RCC 7860 (cell line): Measurements from ENCODE around the gene CLIP2.
"Not testable (repeated sequence)": the region's sequence is repeated elsewhere in the genome, so short reads cannot be mapped to it uniquely, and the experiment has no call there.

Experiments
- DNase-seq: peaks from one replicate; pipeline ENCODE4 v3.0.0-alpha.2; 2015; ENCODE audit warnings: low spot score
- FAIRE-seq: peaks from 2 replicates; lab custom pipeline; 2012; peaks lifted over from hg19 to GRCh38; lab: Jason Lieb, UNC

The CLIP2 gene

DNA sequence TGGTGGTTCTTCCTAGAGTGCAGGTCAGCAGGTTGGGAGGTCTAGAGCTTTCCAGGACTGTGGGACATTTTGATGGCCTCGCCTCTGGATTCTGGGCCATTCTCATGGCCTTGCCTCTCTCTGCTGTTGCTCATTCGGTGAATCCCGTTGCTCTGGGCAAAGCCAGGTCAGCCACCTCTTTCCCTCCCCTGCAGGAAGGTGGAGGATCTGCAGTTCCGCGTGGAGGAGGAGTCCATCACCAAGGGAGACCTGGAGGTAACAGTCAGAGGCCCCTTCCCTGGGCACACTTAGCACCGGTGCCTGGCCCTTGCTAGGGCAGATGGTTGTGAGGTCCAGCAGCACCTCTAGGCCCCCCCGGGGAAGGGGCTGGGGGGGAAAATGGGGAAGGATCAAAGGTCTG is 74.9 kb downstream of the CLIP2 start:
- no peak for FAIRE-seq
- DNase-seq: no peak

DNA sequence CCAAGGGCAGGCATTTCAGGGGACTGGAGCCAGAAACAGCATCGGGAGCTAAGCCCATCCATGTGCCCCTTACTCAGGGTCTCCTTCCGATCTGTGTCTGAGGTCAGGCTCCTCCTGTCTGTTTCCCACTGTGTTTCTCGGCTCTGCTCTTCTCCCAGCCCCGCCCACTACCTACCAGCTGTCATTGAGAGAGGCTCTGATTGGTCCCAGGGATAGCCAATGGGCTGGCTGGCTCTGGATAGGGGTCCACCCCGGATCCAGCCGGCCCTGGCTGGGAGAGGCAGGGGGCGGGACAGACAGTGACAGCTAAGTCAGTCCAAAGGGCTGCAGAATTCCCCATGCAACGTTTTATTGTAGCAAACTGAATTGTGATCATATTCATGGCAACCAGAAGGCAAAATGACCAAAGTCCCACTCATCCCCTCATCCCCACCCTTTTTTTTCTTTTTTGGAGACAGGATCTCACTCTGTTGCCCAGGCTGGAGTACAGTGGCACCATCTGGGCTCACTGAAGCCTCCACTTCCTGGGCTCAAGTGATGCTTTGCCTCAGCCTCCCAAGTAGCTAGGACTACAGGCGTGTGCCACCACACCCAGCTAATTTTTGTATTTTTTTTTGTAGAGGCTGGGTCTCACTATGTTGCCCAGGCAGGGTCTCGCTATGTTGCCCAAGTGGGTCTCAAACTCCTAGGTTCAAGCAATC is 76.3 kb downstream of the CLIP2 start:
- DNase-seq (no peak), FAIRE-seq (no peak)

DNA sequence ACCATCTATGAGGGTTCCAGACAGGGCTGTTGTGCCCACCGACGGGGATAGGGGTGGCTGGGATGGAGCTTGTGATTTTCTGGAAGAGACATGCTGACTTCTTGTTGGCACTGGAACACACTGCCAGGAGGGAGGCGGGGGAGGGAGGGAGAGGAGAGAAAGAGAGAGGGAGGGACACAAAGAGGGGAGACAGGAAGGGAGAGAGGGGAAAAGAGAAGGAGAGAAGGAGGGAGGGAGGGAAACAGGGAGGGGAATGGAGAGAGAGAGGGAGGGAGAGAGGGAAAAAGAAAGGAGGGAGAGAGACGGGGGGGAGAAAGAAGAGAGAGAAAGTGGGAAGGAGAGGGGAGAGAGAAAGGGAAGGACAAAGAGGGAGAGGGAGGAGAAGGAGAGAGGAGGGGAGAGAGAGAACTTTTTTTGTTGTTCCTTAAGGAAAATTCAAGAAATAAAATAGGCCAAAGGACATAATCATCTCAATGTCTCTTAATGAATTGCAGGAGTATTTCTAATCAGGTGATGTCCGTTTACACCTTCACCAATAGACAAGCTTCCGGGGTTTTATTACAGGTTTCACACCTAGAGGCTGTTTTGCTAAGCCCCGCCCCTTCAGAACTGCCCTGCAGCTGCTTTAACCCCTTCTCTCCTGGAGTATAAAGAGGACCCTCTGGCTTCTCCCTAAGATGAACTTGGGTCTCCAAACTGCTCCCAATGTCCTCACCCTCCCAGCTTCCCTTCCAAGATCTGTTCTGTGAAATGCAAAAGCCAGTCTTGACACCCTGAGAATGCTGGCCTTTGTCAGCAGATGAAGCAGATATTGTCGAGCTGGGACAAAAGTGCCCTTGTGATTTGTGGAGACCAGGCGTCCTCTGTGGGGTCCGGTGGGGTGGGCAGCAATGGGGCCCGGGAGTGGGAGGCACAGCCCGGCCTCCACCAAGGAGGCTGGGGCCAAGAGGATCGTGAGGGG is 82.5 kb downstream of the CLIP2 start:
- DNase-seq: no peak
- no peak for FAIRE-seq

DNA sequence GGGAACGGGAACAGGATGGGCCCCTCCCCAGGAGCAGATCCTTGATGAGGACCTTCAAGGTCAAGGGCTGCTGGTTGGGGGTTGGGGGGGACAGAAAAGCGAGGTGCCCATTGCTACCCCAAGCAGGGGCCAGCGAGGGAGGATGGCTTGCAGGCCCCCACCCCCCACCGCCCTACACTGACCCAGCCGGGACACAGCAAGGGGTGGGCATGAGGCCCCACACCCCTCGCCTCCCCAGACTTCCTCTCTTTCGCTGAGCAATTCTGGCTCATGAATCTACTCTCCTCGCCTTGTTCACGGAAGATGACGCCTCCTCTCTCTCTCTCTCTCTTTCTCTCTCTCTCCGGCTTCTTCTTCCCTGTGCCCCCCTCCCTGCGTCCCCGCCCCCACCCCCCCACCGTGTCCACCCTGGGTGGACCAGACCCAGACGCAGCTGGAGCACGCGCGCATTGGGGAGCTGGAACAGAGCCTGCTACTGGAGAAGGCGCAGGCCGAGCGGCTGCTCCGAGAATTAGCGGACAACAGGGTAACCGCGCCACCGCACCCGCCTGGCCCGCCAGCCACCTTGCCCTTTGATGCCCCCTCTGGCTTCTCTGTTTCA is 83.4 kb downstream of the CLIP2 start:
- FAIRE-seq: no peak
- no peak for DNase-seq

- DNase-seq: peak; percentile 59
- FAIRE-seq: no peak
Observed at GRCh38 chr7:74373536-74373935, 84.3 kb downstream of the CLIP2 start.

GRCh38 chr7:74375726-74376220 is 86.6 kb downstream of the CLIP2 start:
- DNase-seq: no peak
- no peak for FAIRE-seq

- DNase-seq: no peak
- FAIRE-seq: no peak
Observed at GRCh38 chr7:74376256-74377036, 87.2 kb downstream of the CLIP2 start.

- no peak for FAIRE-seq
Observed at GRCh38 chr7:74379938-74380337, 90.7 kb downstream of the CLIP2 start.

GRCh38 chr7:74380720-74381119 is 91.5 kb downstream of the CLIP2 start:
- no peak for DNase-seq
- FAIRE-seq: no peak

More at GRCh38 chr7:74379938-74380337, 90.7 kb downstream of the CLIP2 start:
- no peak for DNase-seq

- not testable (repeated sequence) for FAIRE-seq
Observed at GRCh38 chr7:74384086-74384485, 94.9 kb downstream of the CLIP2 start.

DNA sequence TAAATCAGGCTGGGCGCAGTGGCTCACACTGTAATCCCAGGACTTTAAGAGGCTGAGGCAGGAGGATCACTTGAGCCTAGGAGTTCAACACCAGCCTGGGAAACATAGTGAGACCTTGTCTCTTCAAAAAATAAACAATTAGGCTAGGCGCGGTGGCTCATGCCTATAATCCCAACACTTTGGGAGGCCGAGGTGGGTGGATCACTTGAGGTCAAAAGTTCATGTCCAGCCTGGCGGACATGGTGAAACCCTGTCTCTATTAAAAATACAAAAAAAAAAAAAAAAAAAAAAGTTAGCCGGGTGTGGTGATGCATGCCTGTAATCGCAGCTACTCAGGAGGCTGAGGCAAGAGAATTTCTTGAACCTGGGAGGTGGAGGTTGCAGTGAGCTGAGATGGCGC is 95.6 kb downstream of the CLIP2 start:
- FAIRE-seq, DNase-seq: not testable (repeated sequence)

More at GRCh38 chr7:74384086-74384485, 94.9 kb downstream of the CLIP2 start:
- not testable (repeated sequence) for DNase-seq

DNA sequence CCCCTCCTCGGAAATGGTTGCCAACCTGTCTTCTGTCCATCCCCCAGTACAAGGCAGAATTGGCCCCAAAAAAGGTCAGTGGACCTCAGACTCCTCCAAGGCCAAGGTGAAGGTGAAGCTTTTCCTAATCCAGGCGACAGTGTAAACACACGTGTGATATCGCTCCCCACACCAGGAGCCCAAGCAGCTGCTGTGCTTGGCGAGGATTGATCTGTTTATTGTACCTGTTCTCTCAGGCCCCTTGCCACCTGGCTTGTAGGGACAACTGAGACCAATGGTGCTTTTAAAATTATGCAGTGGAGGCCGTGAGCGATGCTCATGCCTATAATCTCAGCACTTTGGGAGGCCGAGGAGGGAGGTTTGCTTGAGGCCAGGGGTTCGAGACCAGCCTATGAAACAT is 98.4 kb downstream of the CLIP2 start:
- DNase-seq (no peak), FAIRE-seq (no peak)

DNA sequence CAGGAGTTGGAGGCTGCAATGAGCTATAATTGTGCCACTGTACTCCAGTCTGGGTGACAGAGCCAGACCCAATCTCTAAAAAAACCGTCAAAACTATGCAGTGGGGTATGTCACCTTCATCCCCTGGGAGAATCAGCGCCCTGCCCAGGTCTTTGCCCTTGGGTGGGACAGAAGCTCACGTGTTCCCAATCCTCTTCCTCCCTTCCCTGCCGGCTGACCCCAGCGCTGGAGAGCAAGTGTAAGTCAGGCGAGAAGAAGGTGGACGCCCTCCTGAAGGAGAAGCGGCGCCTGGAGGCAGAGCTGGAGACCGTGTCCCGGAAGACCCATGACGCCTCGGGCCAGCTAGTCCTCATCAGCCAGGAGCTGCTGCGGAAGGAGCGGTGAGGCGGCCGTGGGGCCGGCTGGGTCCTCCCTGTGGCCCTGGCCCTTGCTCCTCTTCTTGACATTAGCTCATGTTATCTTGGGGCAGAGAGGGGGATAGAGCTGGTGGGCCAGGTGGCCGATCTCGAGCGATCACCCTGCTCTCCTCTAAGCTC is 99.7 kb downstream of the CLIP2 start:
- no peak for FAIRE-seq
- DNase-seq: no peak

DNA sequence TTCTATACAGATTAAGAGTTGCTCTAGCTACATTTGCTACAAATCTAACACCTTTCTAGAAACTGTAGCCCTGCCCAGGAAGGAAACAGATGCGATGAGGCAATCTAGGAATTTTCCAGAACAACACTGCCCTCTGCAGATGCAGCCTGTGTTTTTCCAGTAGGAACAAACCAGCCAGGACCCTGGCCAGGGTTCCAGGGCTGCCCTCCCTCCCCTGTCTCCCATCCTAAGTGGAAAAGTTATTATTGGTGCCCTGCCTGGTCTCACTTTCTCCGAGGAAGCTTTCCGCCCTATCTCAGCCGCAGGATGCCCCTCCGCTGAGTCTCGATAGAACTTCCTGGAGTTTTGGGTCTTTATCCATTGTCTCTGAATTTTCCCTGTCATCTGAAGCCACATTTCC is 104.5 kb downstream of the CLIP2 start:
- FAIRE-seq: peak; percentile 46
- peak; percentile 40 for DNase-seq

DNA sequence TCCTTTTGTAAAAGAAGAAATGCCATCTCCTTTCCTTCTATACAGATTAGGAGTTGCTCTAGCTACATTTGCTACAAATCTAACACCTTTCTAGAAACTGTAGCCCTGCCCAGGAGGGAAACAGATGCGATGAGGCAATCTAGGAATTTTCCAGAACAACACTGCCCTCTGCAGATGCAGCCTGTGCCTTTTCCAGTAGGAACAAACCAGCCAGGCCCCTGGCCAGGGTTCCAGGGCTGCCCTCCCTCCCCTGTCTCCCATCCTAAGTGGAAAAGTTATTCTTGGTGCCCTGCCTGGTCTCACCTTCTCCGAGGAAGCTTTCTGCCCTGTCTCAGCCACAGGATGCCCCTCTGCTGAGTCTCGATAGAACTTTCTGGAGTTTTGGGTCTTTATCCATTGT is 105.4 kb downstream of the CLIP2 start:
- peak; percentile 25 for DNase-seq
- not testable (repeated sequence) for FAIRE-seq

GRCh38 chr7:74395745-74396311 is 106.6 kb downstream of the CLIP2 start:
- DNase-seq: no peak
- no peak for FAIRE-seq

GRCh38 chr7:74396993-74397392 is 107.8 kb downstream of the CLIP2 start:
- FAIRE-seq: no peak

GRCh38 chr7:74398426-74398825 is 109.2 kb downstream of the CLIP2 start:
- DNase-seq (no peak), FAIRE-seq (no peak)

More at GRCh38 chr7:74396993-74397392, 107.8 kb downstream of the CLIP2 start:
- DNase-seq: no peak

GRCh38 chr7:74399006-74399405 is 109.8 kb downstream of the CLIP2 start:
- FAIRE-seq (no peak), DNase-seq (no peak)
